Keratinocyte (primary cell): ENCODE measurements around the gene BTG4. TPM values are rescaled to one million over a fixed set of nuclear protein-coding genes. Genes with fewer than 3 reads are reported as not detected.

ENCODE experiments used
- DNase-seq: peaks from one replicate; pipeline ENCODE4 v3.0.0-alpha.2; 2011; ENCODE audit warnings: low read depth, missing footprints, low spot score
- FAIRE-seq: peaks from 2 replicates; lab custom pipeline; 2011; peaks lifted over from hg19 to GRCh38; lab: Jason Lieb, UNC
- H2AFZ ChIP-seq: 2 replicates; pipeline ENCODE4 v1.6.0; 2012; ENCODE audit warnings: low read length, control low read depth, inconsistent platforms; ENCODE audit not compliant: control insufficient read depth
- H3K27ac ChIP-seq: 2 replicates; pipeline ENCODE4 v1.5.1; 2011; ENCODE audit warnings: low read length; ENCODE audit not compliant: control insufficient read depth, insufficient read depth
- H3K27me3 ChIP-seq: 3 replicates; pipeline ENCODE4 v1.6.0; 2011; ENCODE audit warnings: low read length; ENCODE audit not compliant: control insufficient read depth, insufficient read depth; ENCODE audit errors: extremely low read depth
- H3K36me3 ChIP-seq, 2 experiments: 2 replicates in 1 of 2; 3 replicates in 1 of 2; pipeline ENCODE4 v1.5.1; 2011; ENCODE audit warnings: low read length in 2 of 2, mild to moderate bottlenecking in 1 of 2; ENCODE audit not compliant: control insufficient read depth in 2 of 2, insufficient read depth in 2 of 2; ENCODE audit errors: extremely low read depth in 1 of 2
- H3K4me1 ChIP-seq: 3 replicates; pipeline ENCODE4 v1.5.1; 2011; ENCODE audit warnings: low read length; ENCODE audit not compliant: control insufficient read depth, insufficient read depth; ENCODE audit errors: extremely low read depth
- H3K4me2 ChIP-seq: 3 replicates; pipeline ENCODE4 v1.6.0; 2011; ENCODE audit warnings: low read depth, low read length; ENCODE audit not compliant: control insufficient read depth, insufficient read depth; ENCODE audit errors: extremely low read depth
- H3K4me3 ChIP-seq, 3 experiments: fragments of 200-600 bp in 1 of 3; sonication (generic) in 1 of 3; 2 replicates in 2 of 3; 3 replicates in 1 of 3; pipeline ENCODE4 v1.5.1; 2011 to 2016; ENCODE audit warnings: low read length in 3 of 3, mild to moderate bottlenecking in 3 of 3, control low read depth in 2 of 3, inconsistent platforms in 1 of 3, low read depth in 1 of 3, mixed read lengths in 1 of 3, mixed run types in 1 of 3, moderate library complexity in 1 of 3; ENCODE audit not compliant: control insufficient read depth in 2 of 3, insufficient read depth in 2 of 3; ENCODE audit errors: extremely low read depth in 1 of 3
- H3K79me2 ChIP-seq: 2 replicates; pipeline ENCODE4 v1.6.0; 2012; ENCODE audit warnings: low read length; ENCODE audit not compliant: control insufficient read depth, insufficient read depth
- H3K9ac ChIP-seq: 3 replicates; pipeline ENCODE4 v1.6.0; 2011; ENCODE audit warnings: low read length; ENCODE audit not compliant: control insufficient read depth, insufficient read depth; ENCODE audit errors: extremely low read depth
- H3K9me1 ChIP-seq: 3 replicates; pipeline ENCODE4 v1.6.0; 2011; ENCODE audit warnings: low read length; ENCODE audit not compliant: control insufficient read depth, insufficient read depth; ENCODE audit errors: extremely low read depth
- H3K9me3 ChIP-seq: 2 replicates; pipeline ENCODE4 v1.5.1; 2012; ENCODE audit warnings: low read depth, low read length; ENCODE audit not compliant: control insufficient read depth
- H4K20me1 ChIP-seq: 3 replicates; pipeline ENCODE4 v1.6.0; 2011; ENCODE audit warnings: low read length; ENCODE audit not compliant: control insufficient read depth, insufficient read depth; ENCODE audit errors: extremely low read depth
- CTCF ChIP-seq, 3 experiments: IDR thresholded peaks in 1 of 3; conservative IDR thresholded peaks in 1 of 3; optimal IDR thresholded peaks in 1 of 3; 2 replicates in 2 of 3; 3 replicates in 1 of 3; pipeline versions ENCODE3 to v1.5.1; 2011; ENCODE audit warnings: low read length in 3 of 3, mild to moderate bottlenecking in 3 of 3, moderate library complexity in 2 of 3, control low read depth in 1 of 3, inconsistent platforms in 1 of 3; ENCODE audit not compliant: insufficient read depth in 2 of 3; ENCODE audit errors: extremely low read depth in 1 of 3
- EZH2 ChIP-seq: IDR thresholded peaks from one replicate; pipeline ENCODE4 v1.6.1; 2012; ENCODE audit warnings: inconsistent platforms, mild to moderate bottlenecking, low read length, moderate library complexity
- dilution Hi-C: fragments of 300-500 bp; cut with MboI; formaldehyde crosslinking; loops from one replicate; pipeline ENCODE4 v1.7.0; 2020; ENCODE audit warnings: low sequenced_read_pairs; ENCODE audit not compliant: extremely low pct_ligation_motif_present
- polyA plus RNA-seq, 5 experiments: library from polyadenylated mRNA; depleted of rRNA in 3 of 5; stranded (reverse) in 3 of 5; stranded (forward) in 1 of 5; unstranded in 1 of 5; fragments of >200 nt; gene quantifications; 1 replicate in 1 of 5; 2 replicates in 3 of 5; 3 replicates in 1 of 5; pipeline versions ENCODE4 v1.2.1 to v1.2.3, GENCODE V29; 2011 to 2012; ENCODE audit warnings: missing spikeins in 2 of 5, low read depth in 1 of 5, low replicate concordance in 1 of 5

BTG4 gene
- polyA plus RNA-seq, 1 donor (not counting 4 experiments of a cell fraction or from before 2014, with no cell fraction given): 0.12 TPM

GRCh38 chr11:111477898-111478297 is 34.3 kb downstream of the BTG4 start:
- no peak for FAIRE-seq
- H3K79me2 ChIP-seq: no peaks in the 10 kb centered on the region
- no peak overlapping the region for H3K27ac ChIP-seq
- no peak for TF ChIP-seq EZH2
- no peak for TF ChIP-seq CTCF (optimal IDR thresholded peaks at IDR 0.05 in 1 of 3, IDR thresholded peaks at IDR 0.05 in 1 of 3, conservative IDR thresholded peaks at IDR 0.05 in 1 of 3; ENCODE audit: extremely low read depth in 1 of 3, insufficient read depth in 2 of 3, low read length in 3 of 3)
- H3K9ac ChIP-seq: no peak overlapping the region
- no peak for DNase-seq
- dilution Hi-C loops: no loop called here
- H3K4me3 ChIP-seq: no peak overlapping the region
- no peaks in the 10 kb centered on the region for H4K20me1 ChIP-seq
- no peaks in the 10 kb centered on the region for H3K36me3 ChIP-seq
- no peak overlapping the region for H3K4me2 ChIP-seq
- H3K9me3 ChIP-seq: peaks cover under 1% of the 10 kb centered on the region
- peaks cover 2% of the 10 kb centered on the region for H3K4me1 ChIP-seq
- H2AFZ ChIP-seq: no peak overlapping the region
- H3K27me3 ChIP-seq: no peaks in the 10 kb centered on the region
- H3K9me1 ChIP-seq: no peaks in the 10 kb centered on the region

GRCh38 chr11:111476956-111477355 is 35.2 kb downstream of the BTG4 start:
- no peaks in the 10 kb centered on the region for H3K9me3 ChIP-seq
- no peak overlapping the region for H3K4me3 ChIP-seq
- H3K27ac ChIP-seq: no peak overlapping the region
- no peaks in the 10 kb centered on the region for H3K9me1 ChIP-seq
- H3K9ac ChIP-seq: no peak overlapping the region
- FAIRE-seq (no peak), DNase-seq (no peak)
- TF ChIP-seq EZH2: no peak
- no peak for TF ChIP-seq CTCF (optimal IDR thresholded peaks at IDR 0.05 in 1 of 3, IDR thresholded peaks at IDR 0.05 in 1 of 3, conservative IDR thresholded peaks at IDR 0.05 in 1 of 3; ENCODE audit: extremely low read depth in 1 of 3, insufficient read depth in 2 of 3, low read length in 3 of 3)
- dilution Hi-C loops: no loop called here
- H3K4me2 ChIP-seq: no peak overlapping the region
- H3K79me2 ChIP-seq: no peaks in the 10 kb centered on the region
- H2AFZ ChIP-seq: no peak overlapping the region
- no peaks in the 10 kb centered on the region for H3K27me3 ChIP-seq
- H3K4me1 ChIP-seq: peaks cover 2% of the 10 kb centered on the region
- H4K20me1 ChIP-seq: no peaks in the 10 kb centered on the region
- no peaks in the 10 kb centered on the region for H3K36me3 ChIP-seq
